ENCODE measurements around the gene PCNA.

GRCh38 chr20:5149892-5150225 is 30.1 kb upstream of the PCNA start:
- no peak for TF ChIP-seq CTCF (IDR thresholded peaks at IDR 0.05)
- TF ChIP-seq POLR2A (IDR thresholded peaks at IDR 0.05), result no peak
- no peak for TF ChIP-seq POLR2AphosphoS5 (IDR thresholded peaks at IDR 0.05)
